Smooth muscle cell (in vitro differentiated cells): Measurements from ENCODE around the gene NCAPD2. TPM values are rescaled to one million over a fixed set of nuclear protein-coding genes. Genes with fewer than 3 reads are reported as not detected.

ENCODE experiments used
- DNase-seq: peaks from one replicate; lab custom pipeline; 2025; ENCODE audit not compliant: unreplicated experiment; lab: John Stamatoyannopoulos, UW
- H2AFZ ChIP-seq: fragments of 200-600 bp; sonication (generic); 2 replicates; pipeline ENCODE4 v1.6.0; 2016; ENCODE audit warnings: antibody characterized with exemption, low read depth, mild to moderate bottlenecking
- H3F3A ChIP-seq: fragments of 200-600 bp; sonication (generic); 2 replicates; pipeline ENCODE4 v1.6.0; 2017; ENCODE audit warnings: antibody characterized with exemption, low read depth
- H3K27ac ChIP-seq: fragments of 200-600 bp; sonication (generic); 2 replicates; pipeline ENCODE4 v1.5.1; 2016; ENCODE audit warnings: low read depth, mild to moderate bottlenecking
- H3K27me3 ChIP-seq: fragments of 200-600 bp; sonication (generic); 2 replicates; pipeline ENCODE4 v1.6.1; 2016; ENCODE audit warnings: low read depth, mild to moderate bottlenecking
- H3K36me3 ChIP-seq: fragments of 200-600 bp; sonication (generic); 2 replicates; pipeline ENCODE4 v1.5.1; 2016; ENCODE audit warnings: low read depth
- H3K4me1 ChIP-seq: fragments of 200-600 bp; sonication (generic); 2 replicates; pipeline ENCODE4 v1.5.1; 2016; ENCODE audit warnings: low read depth
- H3K4me2 ChIP-seq: fragments of 200-600 bp; sonication (generic); 2 replicates; pipeline ENCODE4 v1.6.0; 2016; ENCODE audit warnings: mild to moderate bottlenecking
- H3K4me3 ChIP-seq: fragments of 200-600 bp; sonication (generic); 2 replicates; pipeline ENCODE4 v1.5.1; 2016; ENCODE audit warnings: mild to moderate bottlenecking
- H3K79me2 ChIP-seq: fragments of 200-600 bp; sonication (generic); 2 replicates; pipeline ENCODE4 v1.6.0; 2016; ENCODE audit warnings: low read depth, mild to moderate bottlenecking
- H3K9ac ChIP-seq: fragments of 200-600 bp; sonication (generic); 2 replicates; pipeline ENCODE4 v1.6.0; 2016; ENCODE audit warnings: low read depth
- H3K9me3 ChIP-seq: fragments of 200-600 bp; sonication (generic); replicated peaks from 2 replicates; pipeline ENCODE4 v1.5.1; 2016; ENCODE audit warnings: low read depth
- H4K20me1 ChIP-seq: fragments of 200-600 bp; sonication (generic); 2 replicates; pipeline ENCODE4 v1.6.0; 2016; ENCODE audit warnings: low read depth
- CTCF ChIP-seq: fragments of 200-600 bp; sonication (generic); IDR thresholded peaks from 2 replicates; pipeline ENCODE4 v1.5.1; 2017; ENCODE audit warnings: borderline replicate concordance, mild to moderate bottlenecking, antibody characterized with exemption; ENCODE audit not compliant: insufficient read depth, poor library complexity, severe bottlenecking
- WGBS: methylation state at CpG from one replicate; pipeline ENCODE4 v1.1.7; 2016; ENCODE audit warnings: low lambda C conversion rate; 5-methylcytosine and 5-hydroxymethylcytosine counted together
- polyA plus RNA-seq: library from polyadenylated mRNA; unstranded; fragments of >200 nt; fragmentation: Nextera tagmentation; extraction: Ambion mirVana; gene quantifications from 2 replicates; pipeline ENCODE4 v1.2.1, GENCODE V29; 2016
- total RNA-seq: library from RNA; depleted of rRNA; stranded (reverse); fragments of >200 nt; gene quantifications from 2 replicates; pipeline ENCODE4 v1.2.3, GENCODE V29; 2014

The NCAPD2 gene
- total and polyA plus RNA-seq, 2 experiments from 2014 or later, result 17.6 to 22.7 TPM

GRCh38 chr12:6540181-6540877 is 46.4 kb downstream of the NCAPD2 start:
- peak overlapping the region; percentile 27 for H3K4me2 ChIP-seq
- H3K9ac ChIP-seq, result no peak overlapping the region
- H3K4me1 ChIP-seq, result peaks cover 10% of the 10 kb centered on the region
- H3K27ac ChIP-seq, result peak overlapping the region; percentile 74
- no peak for TF ChIP-seq CTCF
- H3K36me3 ChIP-seq, result no peaks in the 10 kb centered on the region
- no peaks in the 10 kb centered on the region for H3K9me3 ChIP-seq
- peaks cover 61% of the 10 kb centered on the region for H3F3A ChIP-seq
- H3K4me3 ChIP-seq, result no peak overlapping the region
- H2AFZ ChIP-seq, result no peak overlapping the region
- H3K79me2 ChIP-seq, result peaks cover 20% of the 10 kb centered on the region
- WGBS, result 15% methylated on average over 35 of the region's 35 CpGs
- peaks cover 51% of the 10 kb centered on the region for H4K20me1 ChIP-seq
- H3K27me3 ChIP-seq, result no peaks in the 10 kb centered on the region
- DNase-seq, result peak; percentile 56

- H3K9me3 ChIP-seq, result no peaks in the 10 kb centered on the region
- H3K27ac ChIP-seq, result peak overlapping the region; percentile 74
- H3F3A ChIP-seq, result peaks cover 49% of the 10 kb centered on the region
- no peak for DNase-seq
- no peak overlapping the region for H2AFZ ChIP-seq
- 93% methylated on average over 26 of the region's 26 CpGs for WGBS
- TF ChIP-seq CTCF, result no peak
- H3K4me3 ChIP-seq, result no peak overlapping the region
- peaks cover 7% of the 10 kb centered on the region for H3K79me2 ChIP-seq
- H3K27me3 ChIP-seq, result no peaks in the 10 kb centered on the region
- no peaks in the 10 kb centered on the region for H3K36me3 ChIP-seq
- no peak overlapping the region for H3K9ac ChIP-seq
- peaks cover 3% of the 10 kb centered on the region for H3K4me1 ChIP-seq
- peaks cover 39% of the 10 kb centered on the region for H4K20me1 ChIP-seq
- no peak overlapping the region for H3K4me2 ChIP-seq
These were observed 47.7 kb downstream of the NCAPD2 start for GRCh38 chr12:6541371-6542165.

- peaks cover under 1% of the 10 kb centered on the region for H3K79me2 ChIP-seq
- H3K27ac ChIP-seq, result no peak overlapping the region
- no peak overlapping the region for H3K4me3 ChIP-seq
- no peak overlapping the region for H2AFZ ChIP-seq
- H3K4me1 ChIP-seq, result no peaks in the 10 kb centered on the region
- H3K9ac ChIP-seq, result no peak overlapping the region
- peaks cover 30% of the 10 kb centered on the region for H4K20me1 ChIP-seq
- H3K27me3 ChIP-seq, result no peaks in the 10 kb centered on the region
- DNase-seq, result no peak
- H3K4me2 ChIP-seq, result no peak overlapping the region
- H3K36me3 ChIP-seq, result no peaks in the 10 kb centered on the region
- H3K9me3 ChIP-seq, result no peaks in the 10 kb centered on the region
- H3F3A ChIP-seq, result peaks cover 40% of the 10 kb centered on the region
- no peak for TF ChIP-seq CTCF
- 94% methylated on average over 13 of the region's 13 CpGs for WGBS
These were observed 48.5 kb downstream of the NCAPD2 start for GRCh38 chr12:6542209-6543009.
